ENCODE measurements around the gene LST1. TPM values are rescaled to one million over a fixed set of nuclear protein-coding genes. Genes with fewer than 3 reads are reported as not detected.

The LST1 gene
- total and polyA plus RNA-seq, 2 donors (not counting 1 experiment from before 2014, with no cell fraction given) = 7.4 to 30.5 TPM

GRCh38 chr6:31626952-31627351, 40.9 kb downstream of the LST1 start:
- Histone ChIP-seq H3K4me1 (ENCODE audit: control insufficient read depth in 2 of 2, insufficient read depth in 2 of 2, low read length in 2 of 2) (peaks cover under 1 to 2% of the 10 kb centered on the region in 2 donors), H2AFZ (ENCODE audit: insufficient read depth, low read depth, low read length, poor library complexity, severe bottlenecking) (no peak overlapping the region), H3K36me3 (replicated peaks in 1 of 2; ENCODE audit: control extremely low read depth in 1 of 2, control insufficient read depth in 1 of 2, extremely low read depth in 1 of 2, insufficient read depth in 2 of 2, low read length in 1 of 2) (peaks cover 7 to 84% of the 10 kb centered on the region in 2 experiments), H3K27me3 (replicated peaks in 1 of 4; ENCODE audit: control extremely low read depth in 1 of 4, control insufficient read depth in 3 of 4, insufficient read depth in 4 of 4, low read length in 3 of 4) (no peaks in the 10 kb centered on the region), H4K20me1 (ENCODE audit: control insufficient read depth, insufficient read depth, low read length, poor library complexity, severe bottlenecking) (peaks cover 30% of the 10 kb centered on the region), H3K4me2 (replicated peaks; ENCODE audit: low read depth, low read length, poor library complexity, severe bottlenecking) (no peak overlapping the region), H3K79me2 (ENCODE audit: control insufficient read depth, insufficient read depth, low read length) (peaks cover 10% of the 10 kb centered on the region), H3K9me3 (ENCODE audit: control extremely low read depth in 1 of 3, control insufficient read depth in 2 of 3, insufficient read depth in 1 of 3, low read length in 2 of 3) (no peaks in the 10 kb centered on the region), H3K4me3 (ENCODE audit: control extremely low read depth in 1 of 5, extremely low read depth in 1 of 5, insufficient read depth in 1 of 5, low read depth in 2 of 5, low read length in 4 of 5) (no peak overlapping the region), H3K27ac (ENCODE audit: low read length in 2 of 2) (no peak overlapping the region), H3K9ac (ENCODE audit: low read length) (no peak overlapping the region)
- no peak for ATAC-seq (ENCODE audit: low read depth)
- TF ChIP-seq EZH2 (IDR thresholded peaks at IDR 0.05; ENCODE audit: borderline replicate concordance, insufficient read depth, low read depth, low read length, poor library complexity, severe bottlenecking) (no peak), CTCF (IDR thresholded peaks at IDR 0.05) (no peak)
- CTCF ChIA-PET = interaction anchor here (0.7 to 1.2 kb wide), 3 partner anchors 12 to 264 kb away, joined by 3 to 4 read pairs (median 3); no protein-coding TSS in a partner anchor
- peaks cover 8% of the 10 kb centered on the region for H3K4me1 Mint-ChIP-seq
- no peak for DNase-seq
- no peaks in the 10 kb centered on the region for H3K27me3 Mint-ChIP-seq
- no peak overlapping the region for H3K27ac Mint-ChIP-seq
- intact Hi-C loops (cut with micrococcal nuclease) = no loop called here
- H3K9me3 Mint-ChIP-seq (ENCODE audit: insufficient read depth) = no peaks in the 10 kb centered on the region
- H3K4me3 Mint-ChIP-seq = no peak overlapping the region
- 100% methylated on average over 2 of the region's 10 CpGs for WGBS (ENCODE audit: insufficient coverage)
- POLR2A ChIA-PET = interaction anchor here (0.6 kb wide), 1 partner anchor 342 kb away, joined by 3 read pairs; no protein-coding TSS in a partner anchor

- H3K4me3 ChIP-seq (ENCODE audit: control extremely low read depth in 1 of 5, extremely low read depth in 1 of 5, insufficient read depth in 1 of 5, low read depth in 2 of 5, low read length in 4 of 5) = no peak overlapping the region
- CTCF ChIA-PET = interaction anchor here (1.1 to 1.2 kb wide), 2 partner anchors 76 to 263 kb away, joined by 3 read pairs; no protein-coding TSS in a partner anchor
- H4K20me1 ChIP-seq (ENCODE audit: control insufficient read depth, insufficient read depth, low read length, poor library complexity, severe bottlenecking) = peaks cover 38% of the 10 kb centered on the region
- H3K4me1 ChIP-seq (ENCODE audit: control insufficient read depth in 2 of 2, insufficient read depth in 2 of 2, low read length in 2 of 2) = no peaks in the 10 kb centered on the region
- intact Hi-C loops (cut with micrococcal nuclease) = no loop called here
- no peak overlapping the region for H3K4me3 Mint-ChIP-seq
- peaks cover 5% of the 10 kb centered on the region for H3K79me2 ChIP-seq (ENCODE audit: control insufficient read depth, insufficient read depth, low read length)
- H3K9ac ChIP-seq (ENCODE audit: low read length) = no peak overlapping the region
- peaks cover under 1% of the 10 kb centered on the region for H3K4me1 Mint-ChIP-seq
- H3K27me3 ChIP-seq (replicated peaks in 1 of 4; ENCODE audit: control extremely low read depth in 1 of 4, control insufficient read depth in 3 of 4, insufficient read depth in 4 of 4, low read length in 3 of 4) = no peaks in the 10 kb centered on the region
- TF ChIP-seq CTCF (IDR thresholded peaks at IDR 0.05) (no peak), EZH2 (IDR thresholded peaks at IDR 0.05; ENCODE audit: borderline replicate concordance, insufficient read depth, low read depth, low read length, poor library complexity, severe bottlenecking) (no peak)
- peaks cover 7 to 90% of the 10 kb centered on the region in 2 experiments for H3K36me3 ChIP-seq (replicated peaks in 1 of 2; ENCODE audit: control extremely low read depth in 1 of 2, control insufficient read depth in 1 of 2, extremely low read depth in 1 of 2, insufficient read depth in 2 of 2, low read length in 1 of 2)
- ATAC-seq (ENCODE audit: low read depth) = no peak
- no peaks in the 10 kb centered on the region for H3K9me3 ChIP-seq (ENCODE audit: control extremely low read depth in 1 of 3, control insufficient read depth in 2 of 3, insufficient read depth in 1 of 3, low read length in 2 of 3)
- no peak overlapping the region for H3K4me2 ChIP-seq (replicated peaks; ENCODE audit: low read depth, low read length, poor library complexity, severe bottlenecking)
- no peak overlapping the region for H3K27ac ChIP-seq (ENCODE audit: low read length in 2 of 2)
- 98% methylated on average over 18 of the region's 19 CpGs for WGBS (ENCODE audit: insufficient coverage)
- no peak overlapping the region for H3K27ac Mint-ChIP-seq
- no peak overlapping the region for H2AFZ ChIP-seq (ENCODE audit: insufficient read depth, low read depth, low read length, poor library complexity, severe bottlenecking)
- DNase-seq = no peak
- no peaks in the 10 kb centered on the region for H3K9me3 Mint-ChIP-seq (ENCODE audit: insufficient read depth)
- no peaks in the 10 kb centered on the region for H3K27me3 Mint-ChIP-seq
- POLR2A ChIA-PET = interaction anchor here (0.6 kb wide), 1 partner anchor 341 kb away, joined by 3 read pairs; no protein-coding TSS in a partner anchor
These were observed 41.7 kb downstream of the LST1 start for GRCh38 chr6:31627690-31628287.

Data from B cell (primary cell).